Neural progenitor cell (in vitro differentiated cells): ENCODE data around the gene GALK1.

Source experiments
- EZH2phosphoT487 ChIP-seq: fragments of 200-600 bp; sonication (generic); IDR thresholded peaks from 2 replicates; pipeline ENCODE4 v1.6.1; 2017; ENCODE audit warnings: antibody characterized with exemption
- TF ChIP-seq, protein P1 (sequence below): fragments of 200-600 bp; sonication (generic); IDR thresholded peaks from 2 replicates; pipeline ENCODE4 v1.5.1; 2017; ENCODE audit warnings: antibody characterized with exemption, mild to moderate bottlenecking

DNA sequence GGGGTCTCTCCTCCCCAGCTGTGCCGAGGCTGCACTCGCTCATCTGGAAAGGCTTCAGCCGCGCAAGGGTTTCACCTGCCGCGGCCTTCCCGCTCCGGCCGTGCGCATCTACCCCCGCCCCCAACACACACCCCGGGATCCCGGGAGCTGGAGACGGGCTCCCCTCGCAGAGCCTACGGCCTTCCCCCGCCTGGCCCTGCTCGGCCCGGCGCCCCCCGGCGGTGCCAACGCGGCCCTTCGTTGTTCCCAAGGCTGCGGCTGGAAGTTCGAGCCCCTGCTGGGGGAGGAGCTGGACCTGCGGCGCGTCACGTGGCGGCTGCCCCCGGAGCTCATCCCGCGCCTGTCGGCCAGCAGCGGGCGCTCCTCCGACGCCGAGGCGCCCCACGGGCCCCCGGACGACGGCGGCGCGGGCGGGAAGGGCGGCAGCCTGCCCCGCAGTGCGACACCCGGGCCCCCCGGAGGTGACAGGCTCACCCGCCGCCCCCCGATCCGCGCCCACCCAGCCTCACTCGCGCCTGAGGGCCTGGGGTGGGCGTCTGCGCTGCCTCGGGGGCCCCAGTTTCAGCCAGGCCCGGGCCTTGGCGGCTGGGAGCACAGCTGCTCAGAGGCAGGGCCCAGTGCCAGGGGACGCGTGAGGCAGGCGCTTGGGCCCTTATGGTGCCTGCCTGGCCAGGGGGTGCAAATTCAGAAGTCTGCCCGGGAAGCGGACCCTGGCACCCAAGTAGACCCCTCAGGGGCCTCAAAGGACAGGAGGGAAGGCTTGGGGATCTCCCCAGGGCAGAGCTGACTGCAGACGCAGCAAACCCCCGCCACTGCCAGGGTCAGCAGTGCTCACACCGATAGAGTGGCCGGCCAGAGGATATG is 11.2 kb downstream of the GALK1 start:
- TF ChIP-seq, protein P1, sequence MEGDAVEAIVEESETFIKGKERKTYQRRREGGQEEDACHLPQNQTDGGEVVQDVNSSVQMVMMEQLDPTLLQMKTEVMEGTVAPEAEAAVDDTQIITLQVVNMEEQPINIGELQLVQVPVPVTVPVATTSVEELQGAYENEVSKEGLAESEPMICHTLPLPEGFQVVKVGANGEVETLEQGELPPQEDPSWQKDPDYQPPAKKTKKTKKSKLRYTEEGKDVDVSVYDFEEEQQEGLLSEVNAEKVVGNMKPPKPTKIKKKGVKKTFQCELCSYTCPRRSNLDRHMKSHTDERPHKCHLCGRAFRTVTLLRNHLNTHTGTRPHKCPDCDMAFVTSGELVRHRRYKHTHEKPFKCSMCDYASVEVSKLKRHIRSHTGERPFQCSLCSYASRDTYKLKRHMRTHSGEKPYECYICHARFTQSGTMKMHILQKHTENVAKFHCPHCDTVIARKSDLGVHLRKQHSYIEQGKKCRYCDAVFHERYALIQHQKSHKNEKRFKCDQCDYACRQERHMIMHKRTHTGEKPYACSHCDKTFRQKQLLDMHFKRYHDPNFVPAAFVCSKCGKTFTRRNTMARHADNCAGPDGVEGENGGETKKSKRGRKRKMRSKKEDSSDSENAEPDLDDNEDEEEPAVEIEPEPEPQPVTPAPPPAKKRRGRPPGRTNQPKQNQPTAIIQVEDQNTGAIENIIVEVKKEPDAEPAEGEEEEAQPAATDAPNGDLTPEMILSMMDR, result peak; percentile 70
- TF ChIP-seq EZH2phosphoT487, result no peak
